OCI-LY7 (cell line): ENCODE measurements around the gene CASP8. TPM values are rescaled to one million over a fixed set of nuclear protein-coding genes. Genes with fewer than 3 reads are reported as not detected.
"Not testable (repeated sequence)": the region's sequence is repeated elsewhere in the genome, so short reads cannot be mapped to it uniquely, and the experiment has no call there.

ENCODE experiments used
- BruUV-seq: library from RNA; stranded (reverse); fragments of 400-500 nt; replicated peaks from 2 replicates; lab custom pipeline; 2021; lab: Mats Ljungman, UMichigan
- CTCF ChIA-PET: fragments of 300-600 bp; sonication (Branson Sonifier 250); formaldehyde crosslinking; loops from one replicate; lab custom pipeline; 2022; ENCODE audit warnings: antibody characterized with exemption; ENCODE audit not compliant: unreplicated experiment; lab: Charles Lee
- POLR2A ChIA-PET: fragments of 300-600 bp; sonication (Branson Sonifier 250); formaldehyde crosslinking; loops from one replicate; lab custom pipeline; 2022; ENCODE audit warnings: antibody characterized with exemption; lab: Charles Lee
- DNase-seq: peaks from one replicate; pipeline ENCODE4 v3.0.0-alpha.2; 2015; ENCODE audit warnings: low spot score
- H2AFZ ChIP-seq: fragments of 200-600 bp; sonication (generic), shearing (Covaris generic); 2 replicates; pipeline ENCODE4 v1.6.1; 2014; ENCODE audit warnings: mild to moderate bottlenecking, antibody characterized with exemption, low read length, moderate library complexity
- H3K27ac ChIP-seq: fragments of 200-600 bp; sonication (generic); 2 replicates; pipeline ENCODE4 v1.5.1; 2014; ENCODE audit warnings: mixed run types, low read depth, mild to moderate bottlenecking, moderate library complexity, low read length, inconsistent platforms; ENCODE audit not compliant: poor library complexity, severe bottlenecking
- H3K36me3 ChIP-seq: fragments of 200-600 bp; sonication (generic); 2 replicates; pipeline ENCODE4 v1.6.1; 2014; ENCODE audit warnings: mild to moderate bottlenecking, antibody characterized with exemption, low read length, moderate library complexity, mixed read lengths; ENCODE audit not compliant: insufficient read depth
- H3K4me1 ChIP-seq: fragments of 200-600 bp; sonication (generic); 2 replicates; pipeline ENCODE4 v1.5.1; 2014; ENCODE audit warnings: mild to moderate bottlenecking, low read length; ENCODE audit not compliant: insufficient read depth, poor library complexity, severe bottlenecking
- H3K4me2 ChIP-seq: fragments of 200-600 bp; sonication (generic); 2 replicates; pipeline ENCODE4 v1.6.1; 2014; ENCODE audit warnings: mild to moderate bottlenecking, low read length
- H3K4me3 ChIP-seq: fragments of 200-600 bp; sonication (generic); 2 replicates; pipeline ENCODE4 v1.5.1; 2014; ENCODE audit warnings: mild to moderate bottlenecking, low read depth, low read length; ENCODE audit not compliant: poor library complexity, severe bottlenecking
- H3K79me2 ChIP-seq: fragments of 200-600 bp; sonication (generic); 2 replicates; pipeline ENCODE4 v1.6.1; 2016; ENCODE audit warnings: low read depth, mild to moderate bottlenecking, low read length, moderate library complexity, mixed read lengths; ENCODE audit not compliant: insufficient read depth
- H3K9me2 ChIP-seq: fragments of 200-600 bp; sonication (generic); 2 replicates; pipeline ENCODE4 v1.6.1; 2016; ENCODE audit warnings: mild to moderate bottlenecking, low read length, mixed read lengths; ENCODE audit not compliant: insufficient read depth
- H3K9me3 ChIP-seq: fragments of 200-600 bp; sonication (generic); 2 replicates; pipeline ENCODE4 v1.6.1; 2014; ENCODE audit warnings: mild to moderate bottlenecking, mixed run types, low read length, mixed read lengths
- H4K20me1 ChIP-seq: fragments of 200-600 bp; sonication (generic); 2 replicates; pipeline ENCODE4 v1.6.1; 2014; ENCODE audit warnings: mild to moderate bottlenecking, antibody characterized with exemption, low read length, moderate library complexity, mixed read lengths; ENCODE audit not compliant: insufficient read depth
- CTCF ChIP-seq: fragments of 200-600 bp; sonication (generic); conservative IDR thresholded peaks from 2 replicates; pipeline ENCODE4 v1.5.1; 2014; ENCODE audit warnings: mild to moderate bottlenecking, antibody characterized with exemption, low read length, moderate library complexity, mixed read lengths
- EZH2phosphoT487 ChIP-seq: fragments of 200-600 bp; sonication (generic); IDR thresholded peaks from 2 replicates; pipeline ENCODE4 v1.6.1; 2018; ENCODE audit warnings: low read depth, borderline replicate concordance, mild to moderate bottlenecking, mixed run types, antibody characterized with exemption, low read length, moderate library complexity, mixed read lengths
- intact Hi-C: fragments of 100-400 bp; cut with micrococcal nuclease; formaldehyde crosslinking; loops from one replicate; pipeline ENCODE4 v1.10.0; 2022; ENCODE audit not compliant: unreplicated experiment
- total RNA-seq, 2 experiments: library from RNA; depleted of rRNA in 1 of 2; stranded (reverse); fragments of >200 nt in 1 of 2; shearing (Covaris generic) in 1 of 2; gene quantifications; 2 replicates each; pipeline ENCODE4 v1.2.3, GENCODE V29; 2014 to 2022

CASP8 gene
- total RNA-seq, 2 experiments from 2014 or later = 32.4 to 34.7 TPM

GRCh38 chr2:201279079-201279478, 18.7 kb downstream of the CASP8 start:
- Histone ChIP-seq H3K79me2 (no peaks in the 10 kb centered on the region), H2AFZ (no peak overlapping the region), H3K27ac (no peak overlapping the region), H4K20me1 (no peaks in the 10 kb centered on the region), H3K9me3 (no peaks in the 10 kb centered on the region), H3K4me3 (no peak overlapping the region), H3K9me2 (no peaks in the 10 kb centered on the region), H3K4me1 (no peaks in the 10 kb centered on the region), H3K36me3 (peaks cover 70% of the 10 kb centered on the region), H3K4me2 (no peak overlapping the region)
- ChIA-PET CTCF (no interaction called here), POLR2A (interaction anchor here (0.6 to 1.6 kb wide), 4 partner anchors 11 to 95 kb away, joined by 3 to 4 read pairs (median 4); partner anchors contain the start of gene CASP8)
- DNase-seq = no peak
- intact Hi-C loops = no loop called here
- no peak for TF ChIP-seq CTCF
- no peak for TF ChIP-seq EZH2phosphoT487
- BruUV-seq = no TSS peak

GRCh38 chr2:201280191-201281040, 20.1 kb downstream of the CASP8 start:
- TF ChIP-seq EZH2phosphoT487 = no peak
- no peak for TF ChIP-seq CTCF
- H4K20me1 ChIP-seq = no peaks in the 10 kb centered on the region
- no peaks in the 10 kb centered on the region for H3K9me3 ChIP-seq
- DNase-seq = no peak
- peaks cover 66% of the 10 kb centered on the region for H3K36me3 ChIP-seq
- H3K4me3 ChIP-seq = no peak overlapping the region
- CTCF ChIA-PET = no interaction called here
- H3K4me2 ChIP-seq = no peak overlapping the region
- POLR2A ChIA-PET = interaction anchor here (0.5 to 1.6 kb wide), 5 partner anchors 8 to 374 kb away, joined by 3 to 4 read pairs (median 3); no protein-coding TSS in a partner anchor
- no peaks in the 10 kb centered on the region for H3K79me2 ChIP-seq
- TSS peak; percentile 42 for BruUV-seq
- no peaks in the 10 kb centered on the region for H3K9me2 ChIP-seq
- no peaks in the 10 kb centered on the region for H3K4me1 ChIP-seq
- no peak overlapping the region for H3K27ac ChIP-seq
- intact Hi-C loops = no loop called here
- H2AFZ ChIP-seq = no peak overlapping the region

- no peak for DNase-seq
- intact Hi-C loops = no loop called here
- Histone ChIP-seq H3K9me2 (no peaks in the 10 kb centered on the region), H2AFZ (no peak overlapping the region), H3K4me2 (no peak overlapping the region), H3K4me3 (no peak overlapping the region), H3K36me3 (peaks cover 65% of the 10 kb centered on the region), H3K4me1 (no peaks in the 10 kb centered on the region), H3K79me2 (no peaks in the 10 kb centered on the region), H3K27ac (no peak overlapping the region), H4K20me1 (no peaks in the 10 kb centered on the region), H3K9me3 (no peaks in the 10 kb centered on the region)
- POLR2A ChIA-PET = interaction anchor here (0.7 to 0.9 kb wide), 2 partner anchors 16 to 19 kb away, joined by 3 read pairs; no protein-coding TSS in a partner anchor
- no peak for TF ChIP-seq EZH2phosphoT487
- TF ChIP-seq CTCF = no peak
- BruUV-seq = no TSS peak
- CTCF ChIA-PET = no interaction called here
Observed at GRCh38 chr2:201285499-201285898, 25.2 kb downstream of the CASP8 start.

GRCh38 chr2:201290457-201291148, 30.3 kb downstream of the CASP8 start:
- CTCF ChIA-PET, intact Hi-C loops, H3K27ac ChIP-seq, DNase-seq, H3K4me3 ChIP-seq, H3K4me1 ChIP-seq, H3K4me2 ChIP-seq, H3K79me2 ChIP-seq, H3K9me2 ChIP-seq, BruUV-seq, H2AFZ ChIP-seq, H3K9me3 ChIP-seq, H4K20me1 ChIP-seq: not testable (repeated sequence)
- POLR2A ChIA-PET = interaction anchor here (0.6 to 0.8 kb wide), 3 partner anchors 11 to 114 kb away, joined by 3 to 4 read pairs (median 3); no protein-coding TSS in a partner anchor
- peaks cover 51% of the 10 kb centered on the region for H3K36me3 ChIP-seq
